H9 (cell line): ENCODE data around the gene ATCAY. TPM values are rescaled to one million over a fixed set of nuclear protein-coding genes. Genes with fewer than 3 reads are reported as not detected.

Experiments used
- DNase-seq: peaks from one replicate; pipeline ENCODE4 v3.0.0-alpha.2; 2017
- H2AFZ ChIP-seq: one replicate; pipeline ENCODE4 v1.6.1; 2013; ENCODE audit warnings: mild to moderate bottlenecking, low read length, control low read depth, moderate library complexity
- H2AK5ac ChIP-seq: 2 replicates; pipeline ENCODE4 v1.6.1; 2013; ENCODE audit warnings: low read length, control low read depth, mixed read lengths; ENCODE audit not compliant: insufficient read length
- H2BK120ac ChIP-seq: one replicate; pipeline ENCODE4 v1.6.1; 2013; ENCODE audit warnings: low read depth, mild to moderate bottlenecking, low read length, control low read depth, inconsistent platforms; ENCODE audit not compliant: poor library complexity, severe bottlenecking
- H2BK12ac ChIP-seq: 2 replicates; pipeline ENCODE4 v1.6.1; 2013; ENCODE audit warnings: low read length, control low read depth, mixed read lengths, low read depth; ENCODE audit not compliant: insufficient read length
- H2BK15ac ChIP-seq: 2 replicates; pipeline ENCODE4 v1.6.1; 2013; ENCODE audit warnings: low read depth, low read length, control low read depth
- H2BK20ac ChIP-seq: one replicate; pipeline ENCODE4 v1.6.1; 2013; ENCODE audit warnings: low read depth, mild to moderate bottlenecking, low read length, control low read depth, inconsistent platforms; ENCODE audit not compliant: poor library complexity, severe bottlenecking
- H2BK5ac ChIP-seq: 2 replicates; pipeline ENCODE4 v1.6.1; 2013; ENCODE audit warnings: low read length, control low read depth, mixed read lengths; ENCODE audit not compliant: insufficient read length
- H3K14ac ChIP-seq: 2 replicates; pipeline ENCODE4 v1.6.1; 2013; ENCODE audit warnings: low read length, control low read depth; ENCODE audit not compliant: insufficient read depth
- H3K18ac ChIP-seq: 2 replicates; pipeline ENCODE4 v1.6.1; 2013; ENCODE audit warnings: low read depth, mild to moderate bottlenecking, mixed read lengths, low read length, control low read depth; ENCODE audit not compliant: insufficient read length
- H3K23ac ChIP-seq: 2 replicates; pipeline ENCODE4 v1.6.1; 2013; ENCODE audit warnings: low read length, control low read depth, mixed read lengths, low read depth; ENCODE audit not compliant: insufficient read length
- H3K23me2 ChIP-seq: 2 replicates; pipeline ENCODE4 v1.6.1; 2013; ENCODE audit warnings: low read depth, mild to moderate bottlenecking, mixed read lengths, low read length, control low read depth; ENCODE audit not compliant: insufficient read length, poor library complexity, severe bottlenecking
- H3K27ac ChIP-seq: 2 replicates; pipeline ENCODE4 v1.5.1; 2013; ENCODE audit warnings: low read length, control low read depth, mixed read lengths, low read depth; ENCODE audit not compliant: insufficient read length
- H3K27me3 ChIP-seq: 2 replicates; pipeline ENCODE4 v1.6.1; 2013; ENCODE audit warnings: low read length, control low read depth, inconsistent platforms; ENCODE audit not compliant: insufficient read depth
- H3K4ac ChIP-seq: 2 replicates; pipeline ENCODE4 v1.6.1; 2013; ENCODE audit warnings: low read depth, mild to moderate bottlenecking, control low read depth, inconsistent platforms, low read length, moderate library complexity
- H3K4me1 ChIP-seq: 2 replicates; pipeline ENCODE4 v1.6.1; 2013; ENCODE audit warnings: low read length, control low read depth, inconsistent platforms; ENCODE audit not compliant: insufficient read depth
- H3K4me2 ChIP-seq: 2 replicates; pipeline ENCODE4 v1.6.1; 2013; ENCODE audit warnings: low read length, control low read depth, mixed read lengths; ENCODE audit not compliant: insufficient read length, insufficient read depth
- H3K56ac ChIP-seq: 2 replicates; pipeline ENCODE4 v1.6.1; 2013; ENCODE audit warnings: low read depth, mild to moderate bottlenecking, mixed read lengths, low read length, control low read depth; ENCODE audit not compliant: insufficient read length
- H3K79me1 ChIP-seq: 2 replicates; pipeline ENCODE4 v1.6.1; 2013; ENCODE audit warnings: low read depth, mild to moderate bottlenecking, moderate library complexity, low read length, control low read depth, inconsistent platforms; ENCODE audit not compliant: insufficient read depth, poor library complexity, severe bottlenecking
- H3K79me2 ChIP-seq: 2 replicates; pipeline ENCODE4 v1.6.1; 2013; ENCODE audit warnings: low read length, control low read depth, inconsistent platforms; ENCODE audit not compliant: insufficient read depth
- H3K9ac ChIP-seq: 2 replicates; pipeline ENCODE4 v1.6.1; 2013; ENCODE audit warnings: low read length, control low read depth, mixed read lengths; ENCODE audit not compliant: insufficient read length; ENCODE audit errors: extremely low read depth
- H3K9me3 ChIP-seq: one replicate; pipeline ENCODE4 v1.6.1; 2013; ENCODE audit warnings: low read depth, low read length, inconsistent platforms; ENCODE audit not compliant: control insufficient read depth
- H3T11ph ChIP-seq: one replicate; pipeline ENCODE4 v1.6.1; 2013; ENCODE audit warnings: mild to moderate bottlenecking, low read length, control low read depth, inconsistent platforms
- H4K20me1 ChIP-seq: one replicate; pipeline ENCODE4 v1.6.1; 2013; ENCODE audit not compliant: control insufficient read depth, insufficient read length, insufficient read depth
- H4K5ac ChIP-seq: 2 replicates; pipeline ENCODE4 v1.6.1; 2013; ENCODE audit warnings: low read depth, mild to moderate bottlenecking, mixed read lengths, low read length, control low read depth; ENCODE audit not compliant: insufficient read length
- H4K8ac ChIP-seq: replicated peaks from 2 replicates; pipeline ENCODE4 v1.6.1; 2013; ENCODE audit warnings: low read length, control low read depth, mixed read lengths, low read depth; ENCODE audit not compliant: insufficient read length
- H4K91ac ChIP-seq: 2 replicates; pipeline ENCODE4 v1.6.1; 2013; ENCODE audit warnings: low read depth, mild to moderate bottlenecking, moderate library complexity, mixed read lengths, low read length, control low read depth; ENCODE audit not compliant: insufficient read length
- H3K27ac Mint-ChIP-seq, 3 experiments: 2 replicates in 2 of 3; 3 replicates in 1 of 3; pipeline ENCODE4 v1.8.0; 2020 to 2021; ENCODE audit warnings: mixed read lengths in 3 of 3, mild to moderate bottlenecking in 1 of 3, moderate library complexity in 1 of 3
- H3K27me3 Mint-ChIP-seq: 2 replicates; pipeline ENCODE4 v1.8.0; 2021; ENCODE audit warnings: low read depth, mild to moderate bottlenecking, moderate library complexity, mixed read lengths
- H3K36me3 Mint-ChIP-seq, 3 experiments: 2 replicates in 2 of 3; 3 replicates in 1 of 3; pipeline ENCODE4 v1.8.0; 2020 to 2021; ENCODE audit warnings: low read depth in 3 of 3, mixed read lengths in 3 of 3; ENCODE audit not compliant: insufficient read depth in 1 of 3
- H3K4me1 Mint-ChIP-seq, 2 experiments: 2 replicates each; pipeline ENCODE4 v1.8.0; 2020; ENCODE audit warnings: mixed read lengths in 2 of 2
- H3K4me3 Mint-ChIP-seq, 2 experiments: 2 replicates in 1 of 2; 3 replicates in 1 of 2; pipeline ENCODE4 v1.8.0; 2020 to 2021; ENCODE audit warnings: mild to moderate bottlenecking in 2 of 2, mixed read lengths in 2 of 2, moderate library complexity in 1 of 2
- H3K9me3 Mint-ChIP-seq, 2 experiments: 2 replicates in 1 of 2; 3 replicates in 1 of 2; pipeline ENCODE4 v1.8.0; 2020; ENCODE audit warnings: mild to moderate bottlenecking in 2 of 2, mixed read lengths in 2 of 2, moderate library complexity in 1 of 2
- CTCF ChIP-seq: fragments of 200-600 bp; sonication (generic); conservative IDR thresholded peaks from 3 replicates; pipeline ENCODE4 v1.8.0; 2021; ENCODE audit warnings: antibody characterized with exemption, mild to moderate bottlenecking
- WGBS: extraction: QIAGEN DNeasy Blood & Tissue Kit; methylation state at CpG from one replicate; pipeline ENCODE4 v1.1.7; 2013; ENCODE audit warnings: missing lambda C conversion rate, low lambda C conversion rate, mixed read lengths; ENCODE audit not compliant: insufficient read length; ENCODE audit errors: extremely low coverage; 5-methylcytosine and 5-hydroxymethylcytosine counted together
- total RNA-seq: library from RNA; stranded (reverse); gene quantifications from 2 replicates; pipeline ENCODE4 v1.2.1, GENCODE V29; 2021

The ATCAY gene
- total RNA-seq, 1 experiment from 2014 or later = 12.2 TPM

- Histone ChIP-seq H3K27ac (no peak overlapping the region), H2BK120ac (no peak overlapping the region), H2BK12ac (no peak overlapping the region), H3K79me2 (no peaks in the 10 kb centered on the region), H3K56ac (no peak overlapping the region), H3T11ph (no peak overlapping the region), H2BK20ac (no peak overlapping the region), H3K9me3 (peaks cover 7% of the 10 kb centered on the region), H4K5ac (no peak overlapping the region), H2AFZ (no peak overlapping the region), H3K4me2 (no peak overlapping the region), H3K23ac (no peak overlapping the region), H3K23me2 (no peaks in the 10 kb centered on the region), H3K27me3 (no peaks in the 10 kb centered on the region), H4K8ac (no peak overlapping the region), H3K79me1 (no peaks in the 10 kb centered on the region), H2BK5ac (no peak overlapping the region), H2BK15ac (no peak overlapping the region), H4K91ac (no peak overlapping the region), H3K18ac (no peak overlapping the region), H4K20me1 (no peaks in the 10 kb centered on the region), H3K4me1 (no peaks in the 10 kb centered on the region), H3K9ac (no peak overlapping the region), H3K14ac (no peak overlapping the region), H3K4ac (no peak overlapping the region), H2AK5ac (no peak overlapping the region)
- Mint-ChIP-seq H3K27ac (no peak overlapping the region), H3K9me3 (peaks cover 5 to 9% of the 10 kb centered on the region in 2 experiments), H3K27me3 (no peaks in the 10 kb centered on the region), H3K4me3 (no peak overlapping the region), H3K4me1 (no peaks in the 10 kb centered on the region), H3K36me3 (peaks cover 13 to 27% (median 16%) of the 10 kb centered on the region in 3 experiments)
- no peak for DNase-seq
- no peak for TF ChIP-seq CTCF
- no CpG with 5 or more reads among the region's 4 CpGs for WGBS
Observed at GRCh38 chr19:3897936-3898335, 17.5 kb downstream of the ATCAY start.
